ENCODE data around the gene PARD6G. TPM values are rescaled to one million over a fixed set of nuclear protein-coding genes. Genes with fewer than 3 reads are reported as not detected.

Gene PARD6G
- total and polyA plus RNA-seq, 2 donors (not counting 1 experiment from before 2014, with no cell fraction given): 1.0 to 2.1 TPM

- H3K27me3 ChIP-seq (ENCODE audit: control insufficient read depth, insufficient read depth, low read length): no peaks in the 10 kb centered on the region
- no peaks in the 10 kb centered on the region for H3K4me1 ChIP-seq (ENCODE audit: control insufficient read depth, extremely low read depth, insufficient read depth, low read length)
- peak; percentile 39 to 46 for DNase-seq (ENCODE audit: low read depth in 2 of 2)
- H3K36me3 ChIP-seq (ENCODE audit: control insufficient read depth, insufficient read depth, low read length): no peaks in the 10 kb centered on the region
- H3K27ac ChIP-seq (ENCODE audit: insufficient read depth, low read length): peak overlapping the region; percentile 30
- H4K20me1 ChIP-seq (ENCODE audit: control insufficient read depth, extremely low read depth, insufficient read depth, low read length): peaks cover 1% of the 10 kb centered on the region
- H3K4me3 ChIP-seq (replicated peaks in 1 of 4; ENCODE audit: control extremely low read depth in 1 of 4, insufficient read depth in 1 of 4, low read depth in 3 of 4, low read length in 4 of 4): peak overlapping the region; percentile 65 to 92 (median 78)
- H2AFZ ChIP-seq (ENCODE audit: low read length): no peak overlapping the region
- peaks cover 47% of the 10 kb centered on the region for H3K79me2 ChIP-seq (ENCODE audit: control insufficient read depth, insufficient read depth, low read length)
- H3K9me3 ChIP-seq (ENCODE audit: control insufficient read depth, insufficient read depth, low read depth, low read length): no peaks in the 10 kb centered on the region
- H3K9ac ChIP-seq (ENCODE audit: insufficient read depth, low read length): peak overlapping the region; percentile 71
- H3K4me2 ChIP-seq (ENCODE audit: extremely low read depth, insufficient read depth, low read length): peak overlapping the region; percentile 91
- TF ChIP-seq EZH2 (IDR thresholded peaks at IDR 0.05; ENCODE audit: low read length, missing control alignments): no peak
- TF ChIP-seq, protein P1, sequence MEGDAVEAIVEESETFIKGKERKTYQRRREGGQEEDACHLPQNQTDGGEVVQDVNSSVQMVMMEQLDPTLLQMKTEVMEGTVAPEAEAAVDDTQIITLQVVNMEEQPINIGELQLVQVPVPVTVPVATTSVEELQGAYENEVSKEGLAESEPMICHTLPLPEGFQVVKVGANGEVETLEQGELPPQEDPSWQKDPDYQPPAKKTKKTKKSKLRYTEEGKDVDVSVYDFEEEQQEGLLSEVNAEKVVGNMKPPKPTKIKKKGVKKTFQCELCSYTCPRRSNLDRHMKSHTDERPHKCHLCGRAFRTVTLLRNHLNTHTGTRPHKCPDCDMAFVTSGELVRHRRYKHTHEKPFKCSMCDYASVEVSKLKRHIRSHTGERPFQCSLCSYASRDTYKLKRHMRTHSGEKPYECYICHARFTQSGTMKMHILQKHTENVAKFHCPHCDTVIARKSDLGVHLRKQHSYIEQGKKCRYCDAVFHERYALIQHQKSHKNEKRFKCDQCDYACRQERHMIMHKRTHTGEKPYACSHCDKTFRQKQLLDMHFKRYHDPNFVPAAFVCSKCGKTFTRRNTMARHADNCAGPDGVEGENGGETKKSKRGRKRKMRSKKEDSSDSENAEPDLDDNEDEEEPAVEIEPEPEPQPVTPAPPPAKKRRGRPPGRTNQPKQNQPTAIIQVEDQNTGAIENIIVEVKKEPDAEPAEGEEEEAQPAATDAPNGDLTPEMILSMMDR (conservative IDR thresholded peaks at IDR 0.05 in 1 of 2, IDR thresholded peaks at IDR 0.05 in 1 of 2; ENCODE audit: low read depth in 1 of 2, low read length in 2 of 2): no peak
Observed at GRCh38 chr18:80109676-80110078, 137.6 kb downstream of the PARD6G start.

DNA sequence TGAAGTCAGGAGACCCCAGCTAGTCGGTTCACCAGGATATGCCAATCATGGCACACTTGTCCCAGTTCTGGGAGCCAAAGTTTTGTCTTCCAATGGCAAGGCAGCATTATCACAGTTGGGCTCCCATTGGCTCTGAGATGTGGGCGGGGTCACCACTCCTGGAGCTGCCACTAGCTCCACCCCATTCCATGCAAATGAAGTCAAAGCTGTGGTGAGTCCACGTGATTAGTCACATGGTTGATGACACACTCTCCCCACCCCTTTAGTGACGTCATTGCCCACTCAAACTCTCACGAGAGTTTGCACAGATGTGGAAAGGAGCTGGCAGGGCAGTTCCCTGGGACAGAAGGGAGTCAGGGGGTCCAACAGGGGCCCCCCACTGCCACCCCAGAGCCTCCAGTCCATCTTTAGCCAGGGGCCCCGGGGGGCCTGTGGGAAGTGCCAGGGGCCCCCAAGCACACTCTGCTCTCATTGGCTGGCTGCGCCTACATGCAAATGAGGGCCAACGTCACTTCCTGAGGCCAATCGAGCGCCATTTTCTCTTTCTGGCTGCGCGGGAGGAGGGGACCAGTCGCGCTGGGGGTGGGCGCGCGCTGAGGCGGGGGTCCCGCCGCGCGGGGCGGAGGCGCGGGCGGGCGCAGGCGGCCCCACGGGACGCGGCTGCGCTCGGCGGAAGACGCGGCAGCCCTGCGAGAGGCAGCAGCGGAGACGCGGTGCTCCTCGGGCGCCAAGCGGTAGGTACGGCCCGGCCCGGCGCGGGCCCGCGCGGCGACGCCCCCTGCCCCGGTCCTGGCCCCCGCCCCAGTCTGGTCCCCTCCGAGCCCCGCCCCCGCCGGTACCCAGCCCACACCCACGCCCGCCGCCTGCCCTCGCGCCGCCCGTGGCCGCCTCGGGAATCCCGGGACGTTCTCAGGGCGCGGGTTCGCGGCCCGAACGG is 138.3 kb downstream of the PARD6G start, which contains the start of gene ADNP2:
Gene ADNP2 (plus strand): TSS at position 524 of the 937 bp plus-strand sequence. CDS start 8,281 bp downstream, outside the sequence.
- Histone ChIP-seq H3K4me3 (replicated peaks in 1 of 4; ENCODE audit: control extremely low read depth in 1 of 4, insufficient read depth in 1 of 4, low read depth in 3 of 4, low read length in 4 of 4) (peak within 1 kb of the TSS; percentile 65 to 92 (median 78)), H3K27me3 (ENCODE audit: control insufficient read depth, insufficient read depth, low read length) (no peaks in the 10 kb centered on the region), H3K27ac (ENCODE audit: insufficient read depth, low read length) (peak within 1 kb of the TSS; percentile 64), H2AFZ (ENCODE audit: low read length) (no peak within 1 kb of the TSS), H3K36me3 (ENCODE audit: control insufficient read depth, insufficient read depth, low read length) (no peaks in the 10 kb centered on the region), H4K20me1 (ENCODE audit: control insufficient read depth, extremely low read depth, insufficient read depth, low read length) (peaks cover 1% of the 10 kb centered on the region), H3K4me2 (ENCODE audit: extremely low read depth, insufficient read depth, low read length) (peak within 1 kb of the TSS; percentile 91), H3K4me1 (ENCODE audit: control insufficient read depth, extremely low read depth, insufficient read depth, low read length) (no peaks in the 10 kb centered on the region), H3K9ac (ENCODE audit: insufficient read depth, low read length) (peak within 1 kb of the TSS; percentile 71), H3K9me3 (ENCODE audit: control insufficient read depth, insufficient read depth, low read depth, low read length) (no peaks in the 10 kb centered on the region), H3K79me2 (ENCODE audit: control insufficient read depth, insufficient read depth, low read length) (peaks cover 41% of the 10 kb centered on the region)
- peak; percentile 91 to 96 for DNase-seq (ENCODE audit: low read depth in 2 of 2)
- no peak for TF ChIP-seq EZH2 (IDR thresholded peaks at IDR 0.05; ENCODE audit: low read length, missing control alignments)
- TF ChIP-seq, protein P1 (conservative IDR thresholded peaks at IDR 0.05 in 1 of 2, IDR thresholded peaks at IDR 0.05 in 1 of 2; ENCODE audit: low read depth in 1 of 2, low read length in 2 of 2): no peak

DNA sequence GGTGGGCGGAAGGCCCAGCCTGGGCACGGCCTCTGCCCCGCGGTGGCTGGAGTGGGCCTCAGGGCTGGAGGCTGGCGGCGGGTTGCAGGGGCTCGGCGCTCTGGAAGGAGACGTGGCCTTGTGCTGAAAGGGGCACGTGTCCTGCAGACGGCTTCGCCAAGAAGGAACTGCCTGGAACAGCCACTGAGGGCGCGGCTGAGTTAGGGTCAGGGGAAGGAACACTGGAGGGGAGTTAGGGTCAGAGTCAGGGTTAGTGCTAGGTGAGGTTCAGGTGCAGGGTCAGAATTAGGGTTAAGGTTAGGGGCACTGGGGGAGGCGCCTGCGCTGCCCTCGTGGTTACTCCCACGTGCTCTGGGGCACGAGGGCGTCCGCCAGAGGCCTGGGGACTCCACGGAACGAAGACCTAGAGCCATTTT is 139.2 kb downstream of the PARD6G start:
- Histone ChIP-seq H3K4me1 (ENCODE audit: control insufficient read depth, extremely low read depth, insufficient read depth, low read length) (no peaks in the 10 kb centered on the region), H3K9ac (ENCODE audit: insufficient read depth, low read length) (no peak overlapping the region), H3K4me2 (ENCODE audit: extremely low read depth, insufficient read depth, low read length) (no peak overlapping the region), H3K4me3 (replicated peaks in 1 of 4; ENCODE audit: control extremely low read depth in 1 of 4, insufficient read depth in 1 of 4, low read depth in 3 of 4, low read length in 4 of 4) (no peak overlapping the region), H3K9me3 (ENCODE audit: control insufficient read depth, insufficient read depth, low read depth, low read length) (no peaks in the 10 kb centered on the region), H3K27ac (ENCODE audit: insufficient read depth, low read length) (no peak overlapping the region), H4K20me1 (ENCODE audit: control insufficient read depth, extremely low read depth, insufficient read depth, low read length) (peaks cover 1% of the 10 kb centered on the region), H3K79me2 (ENCODE audit: control insufficient read depth, insufficient read depth, low read length) (peaks cover 32% of the 10 kb centered on the region), H3K36me3 (ENCODE audit: control insufficient read depth, insufficient read depth, low read length) (no peaks in the 10 kb centered on the region), H3K27me3 (ENCODE audit: control insufficient read depth, insufficient read depth, low read length) (no peaks in the 10 kb centered on the region), H2AFZ (ENCODE audit: low read length) (no peak overlapping the region)
- TF ChIP-seq EZH2 (IDR thresholded peaks at IDR 0.05; ENCODE audit: low read length, missing control alignments): no peak
- TF ChIP-seq, protein P1 (conservative IDR thresholded peaks at IDR 0.05 in 1 of 2, IDR thresholded peaks at IDR 0.05 in 1 of 2; ENCODE audit: low read depth in 1 of 2, low read length in 2 of 2): no peak
- no peak for DNase-seq (ENCODE audit: low read depth in 2 of 2)

Data from fibroblast of lung (primary cell).